Erythroblast (primary cell): ENCODE measurements around the gene RTP5.

Source experiments
- GATA1 ChIP-seq: IDR thresholded peaks from 2 replicates; pipeline ENCODE4 v1.6.1; 2011; ENCODE audit warnings: low read depth, mild to moderate bottlenecking, control low read depth, low read length, moderate library complexity
- POLR2A ChIP-seq: IDR thresholded peaks from 2 replicates; pipeline ENCODE4 v1.6.1; 2011; ENCODE audit warnings: mild to moderate bottlenecking, low read length

DNA sequence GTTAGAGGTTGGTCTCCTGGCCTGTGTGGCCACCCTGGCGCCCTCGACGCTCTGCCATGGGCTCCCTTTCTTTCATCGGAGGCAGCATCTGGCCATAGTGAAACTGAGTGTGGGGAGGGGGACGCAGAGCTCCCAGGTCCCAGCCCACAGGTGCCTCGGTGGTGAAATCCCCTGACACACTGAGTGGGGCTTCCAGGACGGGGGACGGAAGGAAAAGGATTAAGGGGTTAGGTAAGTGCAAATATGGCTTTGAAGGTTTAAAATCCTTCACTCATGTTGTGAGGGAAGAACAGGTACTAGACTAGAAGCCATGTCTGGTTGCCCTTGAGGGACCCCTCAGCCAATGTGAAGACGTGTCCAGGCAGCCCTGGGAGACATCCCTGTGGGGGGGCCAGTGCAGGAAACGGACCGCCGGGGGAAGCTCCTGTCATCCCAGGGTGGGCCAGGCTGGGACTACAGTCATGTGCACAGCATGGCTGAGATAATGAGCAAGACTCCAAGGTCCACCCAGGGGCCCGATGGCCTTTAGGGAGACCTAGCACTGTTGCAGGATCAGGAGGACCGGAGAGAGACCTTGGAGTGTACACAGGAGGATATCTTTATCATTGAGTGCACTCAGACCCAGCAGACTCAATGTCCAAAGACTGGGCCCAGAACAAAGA is 36.3 kb downstream of the RTP5 start:
- no peak for TF ChIP-seq POLR2A
- TF ChIP-seq GATA1: no peak
